Measurements from ENCODE around the gene JTB.

JTB gene

GRCh38 chr1:153991806-153992205, 14.3 kb upstream of the JTB start:
- H3K9me3 ChIP-seq (ENCODE audit: control insufficient read depth, insufficient read depth, low read length): no peaks in the 10 kb centered on the region
- peaks cover 37% of the 10 kb centered on the region for H3K4me1 ChIP-seq (ENCODE audit: control insufficient read depth, low read length)
- H3K79me2 ChIP-seq (ENCODE audit: control insufficient read depth, low read length): peaks cover 26% of the 10 kb centered on the region
- no peaks in the 10 kb centered on the region for H3K9me2 ChIP-seq (replicated peaks; ENCODE audit: control insufficient read depth, low read length)
- 0 out of 2 replicates have a peak, but pooled peaks cover 4% of the 10 kb centered on the region for H4K20me1 ChIP-seq (ENCODE audit: control insufficient read depth, insufficient read depth, low read depth, low read length)
- H3K27ac ChIP-seq (ENCODE audit: low read depth, low read length): peak overlapping the region; percentile 76
- no peak for TF ChIP-seq EZH2phosphoT487 (IDR thresholded peaks at IDR 0.05; ENCODE audit: borderline replicate concordance, low read length)
- no peak for TF ChIP-seq CTCF (IDR thresholded peaks at IDR 0.05; ENCODE audit: low read depth, low read length, poor library complexity, severe bottlenecking)
- peak overlapping the region; percentile 91 for H3K4me3 ChIP-seq (ENCODE audit: low read length)
- H3F3A ChIP-seq (ENCODE audit: control insufficient read depth, insufficient read depth): peaks cover 56% of the 10 kb centered on the region
- H3K27me3 ChIP-seq (ENCODE audit: control insufficient read depth, low read length): no peaks in the 10 kb centered on the region
- H3K36me3 ChIP-seq (ENCODE audit: control insufficient read depth, low read length): peaks cover 50% of the 10 kb centered on the region
- peak overlapping the region; percentile 90 for H3K4me2 ChIP-seq (ENCODE audit: low read length)

- peaks cover 26% of the 10 kb centered on the region for H3K79me2 ChIP-seq (ENCODE audit: control insufficient read depth, low read length)
- peaks cover 43% of the 10 kb centered on the region for H3K4me1 ChIP-seq (ENCODE audit: control insufficient read depth, low read length)
- TF ChIP-seq CTCF (IDR thresholded peaks at IDR 0.05; ENCODE audit: low read depth, low read length, poor library complexity, severe bottlenecking) (no peak), EZH2phosphoT487 (IDR thresholded peaks at IDR 0.05; ENCODE audit: borderline replicate concordance, low read length) (no peak)
- peak overlapping the region; percentile 76 for H3K27ac ChIP-seq (ENCODE audit: low read depth, low read length)
- H4K20me1 ChIP-seq (ENCODE audit: control insufficient read depth, insufficient read depth, low read depth, low read length): 0 out of 2 replicates have a peak, but pooled peaks cover 4% of the 10 kb centered on the region
- H3K27me3 ChIP-seq (ENCODE audit: control insufficient read depth, low read length): no peaks in the 10 kb centered on the region
- peak overlapping the region; percentile 90 for H3K4me2 ChIP-seq (ENCODE audit: low read length)
- H3K9me3 ChIP-seq (ENCODE audit: control insufficient read depth, insufficient read depth, low read length): no peaks in the 10 kb centered on the region
- no peaks in the 10 kb centered on the region for H3K9me2 ChIP-seq (replicated peaks; ENCODE audit: control insufficient read depth, low read length)
- peaks cover 50% of the 10 kb centered on the region for H3K36me3 ChIP-seq (ENCODE audit: control insufficient read depth, low read length)
- H3F3A ChIP-seq (ENCODE audit: control insufficient read depth, insufficient read depth): peaks cover 55% of the 10 kb centered on the region
- peak overlapping the region; percentile 91 for H3K4me3 ChIP-seq (ENCODE audit: low read length)
Measured at GRCh38 chr1:153991151-153991630, 13.7 kb upstream of the JTB start.

GRCh38 chr1:153990468-153991150, 13.1 kb upstream of the JTB start, which contains the start of gene RPS27:
Gene RPS27, plus strand, starts transcription at chr1:153990762. Its CDS starts 35 bp downstream, at chr1:153990797.
- Histone ChIP-seq H3K79me2 (ENCODE audit: control insufficient read depth, low read length) (peaks cover 26% of the 10 kb centered on the region), H3K4me1 (ENCODE audit: control insufficient read depth, low read length) (peaks cover 48% of the 10 kb centered on the region), H3K27me3 (ENCODE audit: control insufficient read depth, low read length) (peaks cover 2% of the 10 kb centered on the region; the same call in 1 of the 2 replicates), H3K36me3 (ENCODE audit: control insufficient read depth, low read length) (peaks cover 49% of the 10 kb centered on the region), H3K4me3 (ENCODE audit: low read length) (peak within 1 kb of the TSS; percentile 91), H4K20me1 (ENCODE audit: control insufficient read depth, insufficient read depth, low read depth, low read length) (0 out of 2 replicates have a peak, but pooled peaks cover 4% of the 10 kb centered on the region), H3F3A (ENCODE audit: control insufficient read depth, insufficient read depth) (peaks cover 51% of the 10 kb centered on the region), H3K9me2 (replicated peaks; ENCODE audit: control insufficient read depth, low read length) (no peaks in the 10 kb centered on the region), H3K9me3 (ENCODE audit: control insufficient read depth, insufficient read depth, low read length) (no peaks in the 10 kb centered on the region), H3K4me2 (ENCODE audit: low read length) (peak within 1 kb of the TSS; percentile 90), H3K27ac (ENCODE audit: low read depth, low read length) (peak within 1 kb of the TSS; percentile 76)
- no peak for TF ChIP-seq EZH2phosphoT487 (IDR thresholded peaks at IDR 0.05; ENCODE audit: borderline replicate concordance, low read length)

DNA sequence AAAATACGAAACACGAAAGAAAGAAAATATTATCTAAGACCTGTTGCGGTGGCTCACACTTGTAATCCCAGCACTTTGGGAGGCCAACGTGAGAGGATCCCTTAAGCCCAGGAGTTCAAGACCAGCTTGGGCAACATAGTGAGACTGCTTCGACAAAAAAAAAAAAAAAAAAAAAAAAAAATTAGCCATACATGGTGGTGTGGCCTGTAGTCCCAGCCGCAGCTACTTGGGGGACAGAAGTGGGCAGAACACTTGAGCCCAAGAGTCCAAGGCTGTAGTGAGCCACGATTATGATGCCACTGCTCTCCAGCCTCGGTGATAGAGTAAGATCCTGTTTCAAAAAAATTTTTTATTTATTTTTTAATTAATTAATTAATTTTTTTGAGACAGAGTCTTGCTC, 10.1 kb upstream of the JTB start:
- peaks cover 20% of the 10 kb centered on the region for H3K36me3 ChIP-seq (ENCODE audit: control insufficient read depth, low read length)
- no peaks in the 10 kb centered on the region for H3K9me2 ChIP-seq (replicated peaks; ENCODE audit: control insufficient read depth, low read length)
- TF ChIP-seq EZH2phosphoT487 (IDR thresholded peaks at IDR 0.05; ENCODE audit: borderline replicate concordance, low read length) (no peak), CTCF (IDR thresholded peaks at IDR 0.05; ENCODE audit: low read depth, low read length, poor library complexity, severe bottlenecking) (no peak)
- 0 out of 2 replicates have a peak, but pooled peaks cover 4% of the 10 kb centered on the region for H4K20me1 ChIP-seq (ENCODE audit: control insufficient read depth, insufficient read depth, low read depth, low read length)
- peaks cover 34% of the 10 kb centered on the region for H3F3A ChIP-seq (ENCODE audit: control insufficient read depth, insufficient read depth)
- H3K4me1 ChIP-seq (ENCODE audit: control insufficient read depth, low read length): peaks cover 55% of the 10 kb centered on the region
- no peaks in the 10 kb centered on the region for H3K9me3 ChIP-seq (ENCODE audit: control insufficient read depth, insufficient read depth, low read length)
- H3K27me3 ChIP-seq (ENCODE audit: control insufficient read depth, low read length): peaks cover 9% of the 10 kb centered on the region; the same call in 1 of the 2 replicates
- H3K4me3 ChIP-seq (ENCODE audit: low read length): peak overlapping the region; percentile 69
- peak overlapping the region; percentile 89 for H3K4me2 ChIP-seq (ENCODE audit: low read length)
- H3K27ac ChIP-seq (ENCODE audit: low read depth, low read length): peak overlapping the region; percentile 78
- H3K79me2 ChIP-seq (ENCODE audit: control insufficient read depth, low read length): peaks cover 21% of the 10 kb centered on the region

Data from DOHH2 (cell line).